ENCODE results near the gene NFKB1.

NFKB1 gene

GRCh38 chr4:102501447-102501696 lies 213 bp downstream of the NFKB1 start:
- no peak for DNase-seq

GRCh38 chr4:102502543-102502818 lies 1.3 kb downstream of the NFKB1 start:
- no peak for DNase-seq

GRCh38 chr4:102503301-102503746 lies 2.2 kb downstream of the NFKB1 start:
- no peak for DNase-seq

- no peak for DNase-seq
Observed at GRCh38 chr4:102503831-102504786, 3.0 kb downstream of the NFKB1 start.

- DNase-seq: no peak
Observed at GRCh38 chr4:102504941-102505340, 3.8 kb downstream of the NFKB1 start.

GRCh38 chr4:102505708-102506107 lies 4.5 kb downstream of the NFKB1 start:
- DNase-seq: no peak

- no peak for DNase-seq
Observed at GRCh38 chr4:102506523-102506922, 5.4 kb downstream of the NFKB1 start.

GRCh38 chr4:102511830-102512605 lies 10.9 kb downstream of the NFKB1 start:
- DNase-seq: no peak

GRCh38 chr4:102514298-102514964 lies 13.3 kb downstream of the NFKB1 start:
- no peak for DNase-seq

GRCh38 chr4:102517753-102518152 lies 16.6 kb downstream of the NFKB1 start:
- DNase-seq: no peak

GRCh38 chr4:102518703-102519131 lies 17.6 kb downstream of the NFKB1 start:
- no peak for DNase-seq

GRCh38 chr4:102519925-102520324 lies 18.8 kb downstream of the NFKB1 start:
- no peak for DNase-seq

- DNase-seq: no peak
Observed at GRCh38 chr4:102521570-102521969, 20.4 kb downstream of the NFKB1 start.

GRCh38 chr4:102522031-102522440 lies 20.9 kb downstream of the NFKB1 start:
- DNase-seq: no peak

GRCh38 chr4:102524691-102525090 lies 23.5 kb downstream of the NFKB1 start:
- DNase-seq: no peak

GRCh38 chr4:102525097-102525496 lies 23.9 kb downstream of the NFKB1 start:
- DNase-seq: no peak

GRCh38 chr4:102525504-102525903 lies 24.3 kb downstream of the NFKB1 start:
- no peak for DNase-seq

GRCh38 chr4:102526532-102526931 lies 25.4 kb downstream of the NFKB1 start:
- DNase-seq: no peak

GRCh38 chr4:102527695-102528283 lies 26.6 kb downstream of the NFKB1 start:
- no peak for DNase-seq

GRCh38 chr4:102529977-102530376 lies 28.8 kb downstream of the NFKB1 start:
- DNase-seq: no peak

GRCh38 chr4:102530986-102531385 lies 29.8 kb downstream of the NFKB1 start:
- DNase-seq: no peak

GRCh38 chr4:102531462-102531861 lies 30.3 kb downstream of the NFKB1 start:
- no peak for DNase-seq

- no peak for DNase-seq
Observed at GRCh38 chr4:102533348-102533747, 32.2 kb downstream of the NFKB1 start.
